ENCODE results near the gene ARID3B. TPM values are rescaled to one million over a fixed set of nuclear protein-coding genes. Genes with fewer than 3 reads are reported as not detected.

Gene ARID3B
- total RNA-seq, 1 experiment from 2014 or later, result 101 TPM

GRCh38 chr15:74496648-74497047 lies 44.4 kb upstream of the ARID3B start:
- H2BK120ac ChIP-seq (ENCODE audit: low read depth, low read length, poor library complexity, severe bottlenecking), result no peak overlapping the region
- H3K9me3 ChIP-seq (ENCODE audit: control insufficient read depth, low read depth, low read length), result no peaks in the 10 kb centered on the region
- WGBS (ENCODE audit: extremely low coverage, insufficient read length, low lambda C conversion rate), result no CpG with 5 or more reads among the region's 3 CpGs
- no peak overlapping the region for H2BK12ac ChIP-seq (ENCODE audit: insufficient read length, low read depth, low read length)
- H3K79me2 ChIP-seq (ENCODE audit: insufficient read depth, low read length), result no peaks in the 10 kb centered on the region
- no peaks in the 10 kb centered on the region for H3K4me1 ChIP-seq (ENCODE audit: insufficient read depth, low read length)
- Mint-ChIP-seq H3K4me3 (no peak overlapping the region), H3K27ac (no peak overlapping the region), H3K36me3 (ENCODE audit: insufficient read depth in 1 of 3, low read depth in 3 of 3) (peaks cover 0 to 4% (median 4%) of the 10 kb centered on the region in 3 experiments; a peak in 5 of 7 replicates), H3K4me1 (peaks cover 4 to 7% of the 10 kb centered on the region in 2 experiments; a peak in 2 of 4 replicates), H3K27me3 (ENCODE audit: low read depth) (no peaks in the 10 kb centered on the region), H3K9me3 (no peaks in the 10 kb centered on the region)
- H4K20me1 ChIP-seq (ENCODE audit: control insufficient read depth, insufficient read depth, insufficient read length), result no peaks in the 10 kb centered on the region
- TF ChIP-seq CTCF (conservative IDR thresholded peaks at IDR 0.05), result no peak
- no peak overlapping the region for H2BK5ac ChIP-seq (ENCODE audit: insufficient read length, low read length)
- no peak overlapping the region for H4K8ac ChIP-seq (replicated peaks; ENCODE audit: insufficient read length, low read depth, low read length)
- no peak overlapping the region for H3K4ac ChIP-seq (ENCODE audit: low read depth, low read length)
- no peak overlapping the region for H3K9ac ChIP-seq (ENCODE audit: extremely low read depth, insufficient read length, low read length)
- DNase-seq, result no peak
- no peaks in the 10 kb centered on the region for H3K79me1 ChIP-seq (ENCODE audit: insufficient read depth, low read depth, low read length, poor library complexity, severe bottlenecking)
- no peak overlapping the region for H4K91ac ChIP-seq (ENCODE audit: insufficient read length, low read depth, low read length)
- no peaks in the 10 kb centered on the region for H3K27me3 ChIP-seq (ENCODE audit: insufficient read depth, low read length)
- H2AFZ ChIP-seq (ENCODE audit: low read length), result no peak overlapping the region
- H3K14ac ChIP-seq (ENCODE audit: insufficient read depth, low read length), result no peak overlapping the region
- H2BK15ac ChIP-seq (ENCODE audit: low read depth, low read length), result no peak overlapping the region
- H2AK5ac ChIP-seq (ENCODE audit: insufficient read length, low read length), result no peak overlapping the region
- no peaks in the 10 kb centered on the region for H3K23me2 ChIP-seq (ENCODE audit: insufficient read length, low read depth, low read length, poor library complexity, severe bottlenecking)
- no peak overlapping the region for H2BK20ac ChIP-seq (ENCODE audit: low read depth, low read length, poor library complexity, severe bottlenecking)
- no peak overlapping the region for H4K5ac ChIP-seq (ENCODE audit: insufficient read length, low read depth, low read length)
- H3T11ph ChIP-seq (ENCODE audit: low read length), result no peak overlapping the region
- no peak overlapping the region for H3K4me2 ChIP-seq (ENCODE audit: insufficient read depth, insufficient read length, low read length)
- H3K23ac ChIP-seq (ENCODE audit: insufficient read length, low read depth, low read length), result no peak overlapping the region
- H3K18ac ChIP-seq (ENCODE audit: insufficient read length, low read depth, low read length), result no peak overlapping the region
- H3K27ac ChIP-seq (ENCODE audit: insufficient read length, low read depth, low read length), result no peak overlapping the region
- H3K56ac ChIP-seq (ENCODE audit: insufficient read length, low read depth, low read length), result no peak overlapping the region
